NCI-H146 (cell line): ENCODE data around the gene EMILIN2.

Experiments
- DNase-seq: peaks from one replicate; lab custom pipeline; 2025; lab: John Stamatoyannopoulos, UW

EMILIN2 gene

DNA sequence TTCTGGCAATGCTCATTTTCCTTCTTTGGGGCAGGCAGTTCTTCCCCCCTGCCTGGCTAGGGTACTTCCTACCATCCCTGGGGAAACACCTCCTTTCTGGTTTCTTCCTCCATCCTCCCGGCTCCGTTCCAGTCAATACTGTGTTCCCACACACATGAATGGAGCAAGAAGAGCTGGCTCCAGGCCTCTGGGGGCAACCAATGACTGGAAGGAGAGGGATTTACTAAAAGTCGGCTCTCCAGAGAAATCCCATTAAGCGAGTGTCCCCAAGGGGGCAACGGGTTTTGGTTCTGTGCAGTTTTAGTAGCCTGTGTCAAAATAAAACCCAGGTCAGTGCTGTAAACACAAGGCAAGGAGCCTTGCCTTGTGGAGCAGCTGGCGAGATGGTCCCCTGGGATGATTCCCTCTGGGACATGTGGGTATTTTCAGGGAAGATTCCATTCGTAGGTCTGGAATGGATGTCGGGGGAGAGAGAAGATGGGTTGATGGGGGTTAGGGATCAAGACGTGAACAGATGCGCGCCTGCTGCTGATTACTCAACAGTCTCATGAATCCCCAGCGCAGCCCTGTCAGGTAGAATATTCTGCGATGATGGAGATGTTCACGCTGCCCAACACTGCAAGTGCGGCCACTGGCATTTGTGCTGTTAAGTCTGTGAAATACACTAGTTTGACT lies 32.0 kb downstream of the EMILIN2 start:
- no peak for DNase-seq

DNA sequence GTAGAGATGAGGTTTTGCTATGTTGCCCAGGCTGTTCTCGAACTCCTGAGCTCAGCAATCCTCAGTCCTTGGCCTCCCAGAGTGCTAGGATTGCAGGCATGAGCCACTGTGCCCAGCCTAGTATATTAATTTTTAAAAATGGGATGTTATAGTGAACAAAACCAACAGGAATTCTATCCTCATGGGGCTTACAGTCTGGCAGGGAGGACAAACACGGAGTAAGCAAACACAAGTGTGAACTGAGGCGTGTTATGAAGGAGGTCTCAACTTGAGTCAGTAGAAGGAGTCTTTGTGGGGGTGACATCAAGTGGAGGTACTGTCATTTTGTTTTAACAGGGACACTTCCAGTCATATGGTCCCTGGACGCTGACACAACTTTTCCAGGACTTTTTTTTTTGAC lies 33.1 kb downstream of the EMILIN2 start:
- DNase-seq, result no peak

DNA sequence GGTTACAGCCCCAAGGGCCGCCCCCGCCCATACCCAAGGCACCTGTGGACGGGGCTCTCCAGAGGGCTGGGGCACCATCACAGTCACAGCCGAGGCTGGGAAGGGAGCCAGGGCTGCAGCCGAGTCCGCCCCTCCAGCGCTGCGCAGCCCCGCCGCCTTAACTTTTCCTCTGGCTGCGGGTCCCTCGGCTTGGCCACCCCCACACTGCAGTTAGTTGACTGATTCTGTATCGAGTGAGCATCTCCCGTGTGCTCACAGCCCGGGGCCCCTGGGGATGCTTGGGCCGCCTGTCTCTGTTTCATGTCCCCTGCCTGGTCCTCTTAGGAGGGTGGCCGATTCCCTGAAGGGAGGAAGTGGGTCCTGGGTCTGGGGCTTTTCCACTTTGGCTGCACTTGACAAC lies 33.7 kb downstream of the EMILIN2 start:
- no peak for DNase-seq

DNA sequence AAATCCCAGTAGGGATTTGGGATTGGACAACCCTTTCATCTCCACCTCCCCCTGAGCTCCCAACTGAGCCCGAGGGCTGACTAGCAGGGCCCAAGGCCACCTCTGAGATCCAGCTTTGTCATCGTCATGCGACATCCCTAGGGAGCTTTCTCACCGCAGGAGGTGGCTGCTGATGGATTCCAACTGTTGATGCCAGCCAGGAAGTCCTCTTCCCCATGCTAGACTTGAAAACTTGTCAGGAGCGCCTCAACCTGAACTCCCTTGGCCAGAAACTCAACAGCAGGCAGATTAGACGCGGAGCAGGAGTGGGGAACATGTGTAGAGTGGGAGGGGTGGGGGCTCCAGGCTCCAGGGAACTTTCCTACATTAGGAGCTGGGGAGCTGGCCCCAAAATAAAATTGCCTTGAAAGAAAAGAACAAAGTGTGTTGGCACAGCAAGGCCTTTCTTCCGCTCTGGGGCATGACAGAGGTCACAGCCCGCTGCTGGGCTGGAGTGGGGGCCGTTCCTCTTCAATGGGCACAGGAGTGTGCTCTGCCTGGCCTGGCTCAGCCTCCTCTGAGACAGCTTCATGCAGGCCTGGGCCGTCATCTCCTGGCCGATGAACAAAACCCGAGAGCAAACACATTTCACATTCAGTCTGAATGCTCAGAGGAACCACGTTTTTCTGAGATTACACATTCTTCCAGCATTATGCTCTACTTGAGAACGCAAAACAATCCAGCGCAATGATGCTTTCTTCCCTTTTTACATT lies 34.5 kb downstream of the EMILIN2 start:
- DNase-seq, result no peak

DNA sequence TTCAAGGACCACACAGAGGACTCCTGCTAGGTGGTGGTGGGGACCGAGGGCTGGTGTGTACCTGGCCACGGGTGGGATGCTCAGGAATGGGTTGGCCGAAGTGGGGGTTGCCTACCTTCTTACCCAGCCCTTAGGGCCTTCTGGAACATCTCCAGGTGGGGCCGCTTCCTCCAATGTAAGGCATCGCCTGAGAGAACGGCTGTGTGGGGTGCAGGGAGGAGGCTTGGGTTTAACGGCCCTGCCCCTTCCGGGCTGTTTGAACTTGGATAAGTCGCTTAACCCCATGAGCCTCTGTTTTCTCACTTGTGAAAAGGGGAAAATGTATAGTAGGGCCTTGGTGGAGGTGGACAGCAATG lies 35.0 kb downstream of the EMILIN2 start:
- DNase-seq, result no peak

DNA sequence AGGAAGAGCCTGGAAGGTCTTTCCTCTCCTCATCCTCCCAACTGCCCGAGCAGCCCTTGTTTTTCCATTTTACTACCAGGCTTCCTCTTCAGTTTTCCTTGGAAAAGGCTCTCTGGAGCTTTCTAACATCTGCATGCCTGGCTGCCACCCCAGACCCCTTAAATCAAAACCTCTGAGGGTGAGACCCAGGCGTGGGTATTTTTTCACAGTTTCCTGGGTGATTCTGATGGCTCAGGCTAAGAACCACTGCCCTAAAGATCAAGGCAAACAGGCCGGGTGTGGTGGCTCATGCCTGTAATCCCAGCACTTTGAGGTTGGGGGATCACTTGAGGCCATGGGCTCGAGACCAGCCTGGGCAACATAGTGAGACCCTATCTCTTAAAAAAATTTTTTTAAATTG lies 35.4 kb downstream of the EMILIN2 start:
- no peak for DNase-seq

DNA sequence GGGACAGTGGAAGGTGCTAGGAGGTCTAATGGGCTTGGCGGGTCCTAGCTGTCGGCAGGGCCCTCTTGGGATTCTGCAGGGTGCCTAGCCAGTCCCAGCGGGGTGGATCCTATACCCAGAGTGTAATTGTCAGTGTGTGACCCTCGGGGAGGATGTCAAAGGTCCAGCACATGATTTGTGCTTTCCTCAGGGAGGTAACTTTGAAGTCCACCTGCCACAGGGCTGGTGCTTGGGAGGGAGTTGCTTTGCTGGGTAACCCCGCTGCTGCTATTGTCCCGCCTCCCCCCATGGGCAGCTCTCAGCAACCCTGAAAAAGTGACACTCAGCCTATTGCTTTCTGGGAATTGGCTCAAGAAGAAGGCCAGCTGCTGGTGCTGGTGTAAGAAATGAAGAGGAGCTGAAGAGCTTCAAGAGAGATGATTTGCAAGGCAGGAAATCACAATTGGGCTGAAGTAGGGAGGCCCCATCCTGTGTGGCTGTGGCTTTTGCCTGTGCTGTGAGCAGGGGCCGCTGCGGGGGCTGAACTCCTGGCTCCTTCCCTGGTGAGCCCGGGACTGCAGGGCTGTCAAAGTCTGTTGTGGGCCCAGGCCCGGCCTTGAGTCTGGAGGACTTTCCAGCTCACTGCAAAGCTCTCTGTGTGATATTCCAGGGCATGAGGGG lies 36.4 kb downstream of the EMILIN2 start:
- DNase-seq, result no peak

DNA sequence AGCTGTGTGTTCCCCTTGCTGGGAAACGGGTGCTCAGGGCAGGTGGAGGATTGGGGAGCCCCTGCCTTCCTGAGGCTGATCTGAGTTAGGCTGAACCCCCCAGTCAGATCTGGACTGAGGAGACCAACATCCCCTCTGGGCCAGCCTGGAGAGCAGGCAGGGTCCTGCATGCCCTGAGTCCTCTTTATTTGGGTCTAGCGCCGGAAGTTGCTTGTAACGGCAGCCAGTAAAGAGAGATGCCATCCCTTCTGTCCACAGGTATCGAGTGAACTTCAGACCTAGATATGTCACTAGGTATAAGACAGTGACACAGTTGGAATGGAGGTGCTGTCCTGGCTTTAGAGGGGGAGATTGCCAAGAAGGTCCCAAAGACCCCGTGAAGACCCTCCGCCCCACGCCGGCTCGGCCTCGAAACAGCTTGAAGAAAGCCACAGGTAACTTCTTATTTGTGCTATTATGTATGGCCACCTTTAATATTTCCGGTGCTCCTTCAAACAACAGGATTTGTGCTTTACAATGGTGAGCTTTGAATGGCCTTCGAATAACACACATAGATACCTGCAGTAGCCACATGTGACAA lies 38.0 kb downstream of the EMILIN2 start:
- DNase-seq, result no peak

DNA sequence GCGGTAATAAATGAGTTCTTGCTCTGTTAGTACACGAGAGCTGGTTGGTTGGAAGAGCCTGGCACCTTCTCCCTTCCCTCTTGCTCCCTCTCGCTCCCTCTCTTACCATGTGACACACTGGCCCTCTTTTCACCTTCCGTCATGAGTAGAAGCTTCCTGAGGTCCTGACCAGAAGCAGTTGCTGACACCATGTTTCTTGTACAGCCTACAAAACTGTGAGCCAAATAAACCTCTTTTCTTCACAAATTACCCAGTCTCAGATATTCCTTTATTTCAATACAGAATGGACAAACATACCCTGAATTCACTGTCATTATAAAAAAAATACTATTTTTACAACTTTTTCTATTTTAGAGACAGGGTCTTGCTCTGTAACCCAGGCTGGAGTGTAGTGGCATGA lies 40.7 kb downstream of the EMILIN2 start:
- DNase-seq, result no peak

DNA sequence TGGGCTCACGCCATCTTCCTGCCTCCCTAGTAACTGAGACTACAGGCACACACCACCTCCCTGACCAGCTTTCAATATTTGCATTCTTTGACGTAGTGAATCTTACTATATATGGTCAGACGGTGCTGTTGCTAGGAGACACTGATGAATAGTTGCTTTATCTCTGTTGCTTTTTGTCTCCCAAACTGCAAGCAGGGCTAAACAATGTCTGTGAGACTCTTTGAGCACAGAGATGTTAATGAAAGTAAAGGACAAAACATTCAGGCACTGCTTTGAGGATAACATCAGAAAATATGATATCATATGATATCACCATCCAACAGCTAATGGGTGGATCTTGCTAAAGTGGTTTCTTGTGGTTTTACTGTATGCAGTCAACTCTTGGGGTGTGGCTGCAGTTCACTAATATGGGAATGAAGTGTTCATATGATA lies 43.0 kb downstream of the EMILIN2 start:
- peak; percentile 65 for DNase-seq

DNA sequence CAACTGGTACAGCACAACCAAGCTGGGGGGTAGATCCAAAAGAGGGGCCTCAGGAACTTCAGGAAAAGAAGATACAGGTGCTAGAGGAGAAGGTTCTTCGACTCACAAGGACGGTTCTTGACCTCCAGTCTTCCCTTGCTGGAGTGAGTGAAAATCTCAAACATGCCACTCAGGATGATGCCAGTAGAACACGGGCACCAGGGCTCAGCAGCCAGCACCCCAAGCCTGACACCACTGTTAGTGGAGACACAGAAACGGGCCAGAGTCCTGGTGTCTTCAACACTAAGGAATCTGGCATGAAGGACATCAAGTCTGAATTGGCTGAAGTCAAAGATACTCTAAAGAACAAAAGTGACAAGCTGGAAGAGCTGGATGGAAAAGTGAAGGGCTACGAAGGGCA lies 43.8 kb downstream of the EMILIN2 start:
- DNase-seq, result no peak

DNA sequence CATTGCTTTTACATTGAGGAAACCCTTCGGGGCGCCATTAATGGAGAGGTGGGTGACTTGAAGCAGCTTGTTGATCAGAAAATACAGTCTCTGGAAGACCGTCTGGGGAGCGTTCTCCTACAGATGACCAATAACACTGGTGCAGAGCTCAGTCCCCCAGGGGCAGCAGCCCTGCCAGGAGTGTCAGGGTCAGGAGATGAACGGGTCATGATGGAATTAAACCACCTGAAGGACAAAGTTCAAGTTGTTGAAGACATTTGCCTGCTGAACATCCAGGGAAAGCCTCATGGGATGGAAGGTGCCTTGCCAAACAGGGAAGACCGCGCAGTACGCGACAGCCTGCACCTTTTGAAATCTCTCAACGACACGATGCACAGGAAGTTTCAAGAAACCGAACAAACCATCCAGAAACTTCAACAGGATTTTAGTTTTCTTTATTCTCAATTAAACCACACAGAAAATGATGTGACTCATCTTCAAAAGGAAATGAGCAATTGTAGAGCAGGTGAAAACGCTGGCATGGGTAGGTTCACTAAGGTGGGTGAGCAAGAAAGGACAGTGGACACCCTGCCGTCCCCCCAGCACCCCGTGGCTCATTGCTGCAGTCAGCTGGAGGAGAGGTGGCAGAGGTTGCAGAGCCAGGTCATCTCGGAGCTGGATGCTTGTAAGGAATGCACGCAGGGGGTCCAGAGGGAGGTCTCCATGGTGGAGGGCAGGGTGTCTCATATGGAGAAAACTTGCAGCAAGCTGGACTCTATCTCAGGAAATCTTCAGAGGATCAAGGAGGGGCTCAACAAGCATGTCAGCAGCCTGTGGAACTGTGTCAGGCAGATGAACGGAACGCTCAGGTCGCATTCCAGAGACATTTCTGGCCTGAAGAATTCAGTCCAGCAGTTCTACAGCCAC lies 45.0 kb downstream of the EMILIN2 start:
- no peak for DNase-seq

DNA sequence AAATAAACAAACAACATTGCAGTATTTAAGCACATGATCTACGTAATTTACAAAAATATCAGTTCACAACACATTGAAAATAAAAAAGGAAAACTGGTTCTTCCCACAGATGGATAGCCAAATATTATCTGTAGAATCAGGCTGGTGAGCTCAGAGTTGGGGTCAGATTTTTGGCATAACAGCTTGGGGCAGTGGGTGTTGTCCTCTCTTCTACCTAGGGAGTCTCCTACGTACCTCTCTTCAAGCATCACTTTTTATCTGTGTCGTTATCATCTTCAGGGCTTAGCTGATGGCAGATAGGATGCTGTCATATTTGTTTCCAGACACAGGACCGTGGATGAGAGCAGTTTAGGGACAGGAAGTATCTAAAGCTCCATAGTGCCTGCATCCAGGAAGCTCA lies 46.2 kb downstream of the EMILIN2 start:
- DNase-seq, result no peak

DNA sequence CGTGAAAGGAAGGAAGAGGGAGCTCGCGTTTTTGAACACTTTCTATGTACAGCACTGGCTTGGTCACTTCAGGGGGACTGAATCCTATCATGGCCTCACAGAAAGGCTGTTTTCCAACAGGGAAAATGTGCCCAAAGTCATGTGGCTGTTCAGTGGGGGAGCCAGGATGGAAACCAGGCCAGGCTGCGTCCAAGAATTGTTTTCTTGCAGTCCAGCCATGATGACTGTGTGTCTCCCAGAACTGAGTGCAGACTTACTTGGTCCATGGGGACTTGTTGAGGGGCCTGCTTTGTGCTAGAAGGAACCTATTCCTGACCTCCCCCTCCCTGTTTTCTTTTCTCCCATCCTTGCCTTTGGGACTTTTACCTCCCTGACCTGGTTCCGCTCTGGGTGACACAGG lies 46.9 kb downstream of the EMILIN2 start:
- no peak for DNase-seq

DNA sequence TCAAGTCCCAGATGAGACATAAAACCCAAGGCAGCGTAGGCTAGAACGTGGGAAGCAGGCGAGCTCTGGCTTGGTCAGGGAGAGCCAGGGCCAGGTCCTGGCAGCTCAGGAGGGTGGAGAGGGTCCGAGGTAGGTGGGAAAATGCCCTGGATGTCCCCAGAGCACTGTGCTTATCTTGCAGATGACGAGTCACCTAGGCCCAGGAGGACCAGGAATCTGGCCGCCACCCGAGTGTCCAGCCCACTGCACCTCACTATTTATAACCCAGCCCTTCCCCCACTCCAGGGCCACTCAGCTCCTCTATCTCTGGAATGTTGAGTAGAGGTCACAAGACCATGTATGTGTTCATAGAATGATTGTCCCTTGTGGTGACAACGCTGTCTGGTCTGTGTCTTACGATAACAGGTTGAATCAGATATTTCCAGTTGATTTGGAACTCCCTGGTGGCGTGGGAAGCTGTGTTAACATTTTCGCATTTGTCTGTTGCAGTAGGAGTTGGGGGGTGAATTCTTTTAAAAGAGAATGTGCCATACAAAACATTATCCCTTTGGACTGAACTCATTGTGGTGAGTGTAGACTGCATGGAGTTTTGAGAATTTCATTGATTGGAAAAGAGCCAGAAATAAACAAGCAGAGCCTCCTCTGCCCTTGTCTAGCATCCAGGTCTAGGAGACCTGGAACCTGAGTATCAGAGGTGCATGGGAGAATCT lies 47.5 kb downstream of the EMILIN2 start:
- no peak for DNase-seq

DNA sequence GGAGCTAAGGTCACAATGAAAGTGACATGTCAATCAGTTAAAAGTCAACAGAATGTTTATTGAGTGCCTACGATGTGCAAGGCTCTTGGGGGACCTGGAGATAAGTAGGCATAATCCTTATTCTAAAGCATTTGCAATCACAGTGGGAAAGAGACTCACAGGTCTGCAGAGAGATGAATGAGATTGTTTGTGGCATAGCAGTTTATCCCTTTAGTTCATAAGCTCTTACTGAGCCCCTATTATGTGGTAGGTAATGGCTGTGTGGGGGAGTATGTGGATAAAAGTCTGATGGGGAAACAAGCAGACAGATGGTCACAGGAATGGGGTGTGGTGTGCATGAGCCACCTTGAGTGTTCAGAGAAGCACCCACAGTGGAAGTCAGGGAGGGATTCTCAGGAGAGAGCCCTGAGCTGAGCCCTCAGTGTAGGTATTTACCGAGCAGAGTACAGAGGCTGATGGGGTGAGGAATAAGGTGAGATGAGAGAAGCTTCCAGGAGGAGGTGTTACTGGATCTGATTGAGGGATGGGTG lies 48.1 kb downstream of the EMILIN2 start:
- DNase-seq, result no peak

DNA sequence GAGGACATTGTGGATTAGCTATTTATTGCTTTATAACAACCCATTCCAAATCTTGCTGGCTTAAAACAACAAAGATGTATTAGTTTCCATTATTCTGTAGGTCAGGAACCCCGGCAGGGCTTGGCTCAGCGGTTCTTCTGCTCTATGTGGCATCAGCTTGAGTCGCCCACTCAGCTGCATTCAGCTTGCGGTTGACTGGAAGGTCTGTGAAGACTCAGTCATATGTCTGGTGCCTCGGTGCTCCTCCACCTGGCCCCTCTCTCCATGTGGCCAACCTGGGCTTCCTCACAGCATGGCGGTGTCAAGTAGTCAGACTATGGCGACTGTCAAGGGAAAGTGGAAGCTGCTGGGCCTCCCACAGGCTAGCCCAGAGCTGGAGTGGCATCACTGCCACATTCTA lies 48.6 kb downstream of the EMILIN2 start:
- no peak for DNase-seq

DNA sequence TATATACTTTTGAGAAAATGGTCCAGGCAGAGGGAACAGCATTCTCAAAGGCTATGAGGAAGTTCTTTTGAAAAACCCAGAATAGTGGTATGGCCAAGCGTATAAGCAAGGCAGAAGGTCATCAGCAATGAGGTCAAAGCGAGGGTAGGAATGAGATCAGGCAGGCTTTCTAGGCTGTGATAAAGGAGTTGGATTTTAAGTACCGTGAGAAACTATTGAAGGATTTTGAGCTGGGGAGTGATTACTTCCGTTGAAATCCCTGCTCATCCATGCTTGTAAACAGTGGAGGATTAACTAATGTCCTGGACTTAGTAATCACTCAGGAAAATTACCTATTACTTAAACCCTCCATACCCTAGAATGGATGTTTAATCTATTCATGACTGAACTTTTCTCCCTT lies 50.2 kb downstream of the EMILIN2 start:
- DNase-seq, result no peak

DNA sequence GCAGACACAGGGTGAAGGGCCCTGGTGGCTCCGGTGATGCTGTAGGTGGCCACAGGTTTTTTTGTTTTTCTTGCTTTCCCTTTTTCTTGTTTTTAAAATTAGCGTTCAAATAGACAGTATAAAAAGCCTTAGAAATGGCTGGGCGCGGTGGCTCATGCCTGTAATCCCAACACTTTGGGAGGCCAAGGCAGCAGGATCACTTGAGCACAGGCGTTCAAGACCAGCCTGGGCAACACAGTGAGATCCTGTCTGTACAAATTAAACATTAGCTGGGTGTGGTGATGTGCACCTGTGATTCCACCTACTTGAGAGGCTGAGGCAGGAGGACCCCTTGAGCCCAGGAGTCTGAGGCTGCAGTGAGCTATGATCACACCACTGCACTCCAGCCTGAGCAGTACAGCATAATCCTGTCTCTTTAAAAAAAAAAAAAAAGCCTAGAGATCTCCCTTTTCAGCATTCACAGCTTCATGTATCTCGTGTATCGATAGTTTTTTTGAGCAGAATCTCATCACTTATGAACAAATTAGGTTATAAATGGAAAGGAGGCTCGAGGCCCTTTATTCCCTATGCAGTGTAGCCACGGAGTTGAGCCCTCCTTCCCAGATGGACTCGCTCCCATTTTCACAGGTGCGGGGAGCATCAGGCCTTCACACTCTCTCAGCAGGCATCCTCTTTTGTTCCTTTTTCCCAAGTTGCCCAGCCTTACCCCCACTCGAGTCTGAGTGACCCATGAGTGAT lies 50.8 kb downstream of the EMILIN2 start:
- no peak for DNase-seq

DNA sequence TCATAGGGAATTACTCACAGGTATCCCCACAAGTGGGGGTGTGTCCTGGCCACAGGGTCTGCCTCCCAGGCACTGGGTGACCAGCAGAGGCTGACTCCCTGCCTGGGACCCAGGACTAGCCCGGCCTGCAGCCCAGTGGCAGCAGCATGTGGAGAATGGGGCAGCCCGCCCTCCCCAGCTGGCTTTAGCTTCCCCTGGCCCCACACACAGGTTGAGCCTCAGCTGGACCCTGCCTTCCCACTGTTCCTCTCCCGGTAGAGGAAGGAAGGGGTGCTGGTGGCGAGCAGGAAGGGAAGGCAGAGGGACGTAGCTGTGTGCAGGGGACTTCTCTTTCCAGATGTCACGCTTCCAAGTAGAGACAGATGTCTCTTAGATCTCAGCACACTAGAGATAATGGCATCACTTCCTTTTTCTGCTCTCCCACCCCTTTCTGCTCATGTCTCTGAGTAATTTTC lies 51.4 kb downstream of the EMILIN2 start:
- no peak for DNase-seq
